GM19438 (cell line): ENCODE data around the gene MAP3K14.
"Not testable (repeated sequence)": the region's sequence is repeated elsewhere in the genome, so short reads cannot be mapped to it uniquely, and the experiment has no call there.

ENCODE experiments used
- ATAC-seq: cut with Tn5 transposase; IDR thresholded peaks from one replicate; pipeline ENCODE4 v1.9.1; 2021; ENCODE audit warnings: low read depth; ENCODE audit not compliant: unreplicated experiment

MAP3K14 gene

DNA sequence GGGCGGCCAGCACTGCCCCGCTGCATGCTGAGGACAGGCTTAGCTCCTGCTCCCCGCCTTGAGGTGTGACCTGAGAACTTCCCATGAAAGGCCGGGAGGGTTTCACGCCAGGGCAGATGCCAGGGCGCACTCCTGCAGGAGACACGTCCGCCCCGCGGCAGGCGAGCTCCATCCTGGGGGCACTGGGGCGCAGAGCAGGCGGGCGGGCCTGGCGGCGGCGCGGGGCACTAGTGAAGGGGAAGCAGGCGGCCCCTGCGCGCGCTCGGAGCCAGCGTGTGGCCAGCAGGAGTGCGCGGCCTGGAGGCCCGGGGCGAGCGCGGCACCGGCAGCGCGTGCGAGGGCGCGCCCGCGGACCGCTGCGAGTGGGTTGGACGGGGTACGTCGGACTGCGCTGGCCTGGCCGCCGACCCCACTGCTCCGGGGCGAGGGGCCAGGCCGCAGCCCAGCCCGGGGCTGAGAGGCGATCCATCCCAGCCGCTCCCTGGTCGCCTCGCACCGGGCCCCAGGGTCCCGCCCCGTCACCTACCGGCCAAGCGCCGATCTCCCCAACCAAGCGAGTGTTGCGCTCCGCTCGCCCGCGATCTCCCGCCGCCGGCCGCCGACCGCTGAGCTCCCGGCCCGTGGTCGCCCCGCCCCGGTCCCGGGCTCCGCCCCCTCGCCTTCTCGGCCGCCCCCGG is at the start of gene MAP3K14:
TSS of gene MAP3K14 (minus strand) at position 587 of the 677 bp plus-strand sequence. CDS start 26,275 bp downstream, outside the sequence.
- peak; percentile 9 for ATAC-seq

DNA sequence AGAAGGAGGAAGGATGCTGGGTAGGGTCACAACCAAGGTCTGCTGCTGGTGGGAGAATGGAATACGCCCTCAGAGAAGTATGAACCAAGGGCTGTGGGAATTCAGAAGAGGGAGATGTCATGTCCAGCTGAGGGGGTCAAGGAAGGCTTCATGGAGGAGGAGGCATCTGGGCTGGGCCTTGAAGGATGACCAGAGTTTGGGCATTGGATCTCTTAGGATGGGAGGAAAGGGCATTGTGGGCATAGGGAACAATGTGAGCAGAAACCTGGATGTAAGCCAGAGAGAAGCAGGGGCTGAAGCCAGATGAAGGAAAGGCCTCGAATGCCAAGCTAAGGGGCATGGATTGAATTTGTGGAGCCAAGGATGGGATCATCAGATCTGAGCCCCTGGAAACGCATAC is 49.2 kb upstream of the MAP3K14 start:
- ATAC-seq: no peak

DNA sequence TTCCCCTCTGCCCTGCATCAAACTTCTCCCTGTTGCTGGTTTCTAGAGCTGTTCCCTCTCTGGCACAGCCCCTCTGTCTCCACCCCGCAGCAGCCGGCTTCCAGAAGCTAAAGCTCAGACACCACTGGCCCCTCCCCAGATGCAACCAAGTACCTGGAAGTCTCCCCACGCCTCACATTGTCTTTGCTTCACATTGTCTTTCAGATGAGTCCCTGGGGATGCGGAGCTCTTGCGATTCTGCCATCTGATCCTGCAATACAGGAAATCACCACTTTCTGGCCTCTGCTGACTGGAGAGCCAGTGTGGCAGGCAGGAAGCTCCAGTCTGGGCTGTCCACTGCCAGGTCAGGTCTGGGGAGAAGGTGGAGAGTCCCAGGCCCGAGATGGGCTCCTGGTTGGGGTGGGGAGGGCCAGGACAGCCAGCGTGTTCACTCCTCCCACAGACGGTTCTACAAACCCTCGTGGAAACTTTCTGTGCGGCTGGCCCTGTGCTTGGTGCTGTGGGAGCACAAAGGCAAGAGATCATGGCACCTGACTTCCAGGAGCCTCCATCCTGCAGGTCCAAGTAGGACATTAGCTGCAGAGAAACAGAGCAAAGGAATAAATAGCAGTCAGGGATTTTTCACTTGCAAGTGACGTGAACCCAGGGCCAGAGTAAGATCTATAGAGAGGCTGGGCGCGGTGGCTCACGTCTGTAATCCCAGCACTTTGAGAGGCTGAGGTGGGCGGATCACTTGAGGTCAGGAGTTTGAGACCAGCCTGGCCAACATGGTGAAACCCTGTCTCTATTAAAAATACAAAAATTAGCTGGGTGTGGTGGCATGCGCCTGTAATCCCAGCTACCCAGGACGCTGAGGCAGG is 47.9 kb upstream of the MAP3K14 start:
- ATAC-seq: no peak

DNA sequence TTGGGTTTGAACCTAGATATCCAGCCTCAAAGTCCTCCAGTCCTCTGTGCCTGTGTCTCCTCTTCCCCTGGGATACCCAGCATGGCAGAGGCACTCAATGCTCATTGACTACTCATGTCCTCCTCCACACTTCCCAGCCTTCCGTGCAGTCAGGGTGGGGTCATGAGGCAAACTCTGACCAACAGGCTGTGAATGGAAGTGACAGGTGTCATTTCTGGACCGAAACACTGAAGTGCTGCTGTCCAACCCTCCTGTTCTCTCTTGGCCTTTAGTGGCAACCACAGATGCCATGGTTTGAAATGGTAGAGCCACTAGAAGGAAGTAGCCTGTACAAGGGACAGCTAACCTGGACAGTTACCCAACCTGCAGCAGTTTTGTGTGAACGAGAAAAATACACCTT is 46.7 kb upstream of the MAP3K14 start:
- ATAC-seq: no peak

- ATAC-seq: no peak
These were observed 45.2 kb upstream of the MAP3K14 start for GRCh38 chr17:45361976-45362375.

DNA sequence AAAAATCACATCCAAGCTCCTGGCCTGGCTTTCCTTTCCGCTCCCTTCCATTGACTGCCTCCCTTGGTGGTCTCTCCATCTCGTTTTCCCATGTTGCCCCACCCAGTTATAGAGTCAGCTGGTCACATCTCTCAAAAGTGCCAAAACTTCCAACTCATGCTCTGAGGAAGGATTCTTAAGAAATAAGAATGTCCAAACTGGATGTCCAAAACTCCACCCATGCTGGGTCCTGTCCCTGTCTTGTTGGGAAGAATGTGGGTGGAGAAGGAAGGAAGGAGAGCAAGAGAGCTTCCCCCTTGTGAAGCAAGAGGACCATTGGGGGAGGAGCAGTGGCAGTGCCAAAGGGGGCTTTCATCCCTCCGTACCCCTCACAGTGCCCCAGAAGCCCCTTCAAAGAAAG is 44.6 kb upstream of the MAP3K14 start:
- ATAC-seq: no peak

DNA sequence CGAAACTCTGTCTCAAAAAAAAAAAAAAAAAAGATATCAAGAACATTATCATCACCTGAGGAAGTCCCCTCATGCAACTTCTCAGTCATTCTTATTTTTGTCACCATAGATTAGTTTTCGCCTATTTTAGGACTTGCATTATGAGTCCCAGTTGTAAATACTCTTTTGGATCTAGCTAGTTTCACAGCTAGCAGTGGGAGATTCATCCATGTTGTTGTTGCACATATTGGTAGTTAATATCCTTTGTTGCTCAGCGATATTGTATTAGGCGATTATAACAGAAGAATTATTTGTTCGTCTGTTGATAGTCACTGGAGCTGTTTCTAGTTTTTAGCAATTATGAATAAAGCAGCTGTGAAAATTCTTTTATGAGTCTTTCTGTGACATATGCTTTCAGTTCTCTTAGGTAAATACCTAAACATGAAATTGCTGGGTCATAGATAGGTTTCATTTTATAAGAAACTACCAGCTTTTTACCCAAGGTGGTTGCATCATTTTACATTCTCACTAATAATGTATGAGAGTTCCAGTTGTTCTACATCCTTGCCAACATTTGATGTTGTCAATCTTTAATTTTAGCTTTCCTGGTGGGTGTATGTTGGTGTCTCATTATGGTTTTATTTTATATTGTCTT is 40.7 kb upstream of the MAP3K14 start:
- ATAC-seq: no peak

DNA sequence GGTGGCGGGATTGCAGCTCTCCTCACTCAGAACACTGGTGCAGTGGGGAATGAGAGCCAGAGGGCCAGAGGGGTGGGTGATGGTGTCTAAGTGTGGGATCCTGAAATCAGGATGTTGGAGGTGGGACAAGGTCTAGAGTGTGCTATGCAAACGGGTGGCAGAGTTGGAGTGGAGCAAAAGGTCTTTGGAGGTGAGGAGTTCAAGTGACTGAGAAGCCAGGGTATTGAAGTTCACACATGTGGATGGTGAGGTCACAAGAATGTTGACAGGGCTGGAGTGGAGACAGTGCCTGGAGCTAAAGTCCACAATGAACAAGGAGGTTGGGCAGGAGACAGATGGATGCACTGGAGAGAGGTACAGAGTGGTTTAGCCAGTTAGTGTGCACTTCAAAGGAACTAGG is 38.3 kb upstream of the MAP3K14 start:
- no peak for ATAC-seq

- ATAC-seq: no peak
These were observed 36.2 kb upstream of the MAP3K14 start for GRCh38 chr17:45353043-45353442.

DNA sequence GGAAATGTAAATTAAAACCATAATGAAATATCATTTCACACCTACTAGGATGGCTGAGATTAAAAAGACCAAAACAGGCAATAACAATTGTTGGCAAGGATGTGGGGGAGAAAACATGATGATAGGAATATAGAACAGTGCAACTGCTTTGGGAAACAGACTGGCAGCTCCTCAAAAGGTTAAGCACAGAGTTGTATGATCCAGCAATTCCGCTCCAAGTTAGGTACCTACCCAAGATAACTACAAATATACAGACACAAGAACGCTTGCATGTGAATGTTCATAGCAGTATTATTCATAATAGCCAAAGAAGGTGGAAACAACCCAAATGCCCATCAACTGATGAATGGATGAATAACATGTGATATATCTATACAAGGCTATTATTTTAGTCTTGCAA is 35.0 kb upstream of the MAP3K14 start:
- ATAC-seq: no peak

DNA sequence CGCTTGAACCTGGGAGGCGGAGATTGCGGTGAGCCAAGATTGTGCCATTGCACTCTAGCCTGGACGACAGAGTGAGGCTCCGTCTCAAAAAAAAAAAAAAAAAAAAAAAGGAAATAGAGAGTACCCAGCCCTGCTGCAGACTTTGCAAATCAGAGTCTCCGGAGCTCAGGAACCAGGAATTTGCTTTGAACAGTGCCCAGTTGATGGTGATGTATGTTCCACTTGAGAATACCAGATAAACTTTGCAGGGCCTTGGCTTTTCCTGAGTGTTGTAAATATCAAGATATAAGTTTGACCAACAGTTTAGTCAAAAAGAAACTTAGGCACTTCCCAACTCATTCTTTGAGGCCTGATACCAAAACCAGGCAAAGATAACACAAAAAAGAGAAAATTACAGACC is 30.6 kb upstream of the MAP3K14 start:
- no peak for ATAC-seq

GRCh38 chr17:45346216-45347015 is 29.6 kb upstream of the MAP3K14 start:
- no peak for ATAC-seq

- no peak for ATAC-seq
These were observed 28.9 kb upstream of the MAP3K14 start for GRCh38 chr17:45345554-45346215.

- ATAC-seq: no peak
These were observed 28.4 kb upstream of the MAP3K14 start for GRCh38 chr17:45345246-45345553.

GRCh38 chr17:45343967-45344664 is 27.3 kb upstream of the MAP3K14 start:
- ATAC-seq: not testable (repeated sequence)

GRCh38 chr17:45342871-45343526 is 26.2 kb upstream of the MAP3K14 start:
- ATAC-seq: no peak

DNA sequence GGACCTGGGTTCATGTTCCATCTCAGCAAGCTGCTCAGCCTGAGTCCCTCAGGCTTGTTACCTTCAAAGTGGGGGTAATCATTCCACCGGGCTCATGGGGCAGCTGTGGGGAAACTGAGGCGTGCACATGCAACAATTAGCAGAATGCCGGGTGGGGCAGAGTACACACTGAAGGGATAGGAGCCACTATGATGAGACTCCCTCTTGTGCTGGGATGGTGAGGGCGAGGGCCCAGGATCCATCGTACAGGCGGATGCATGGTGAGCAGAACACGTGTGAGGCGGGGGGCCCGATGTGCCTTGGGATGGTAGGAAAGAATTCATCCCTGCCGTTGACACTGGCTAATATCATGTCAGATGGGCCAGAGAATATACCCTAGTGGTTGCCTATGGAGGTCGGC is 25.5 kb upstream of the MAP3K14 start:
- ATAC-seq: no peak

- no peak for ATAC-seq
These were observed 24.8 kb upstream of the MAP3K14 start for GRCh38 chr17:45341533-45342158.
